HCEC 1CT (cell line): ENCODE data around the gene BLOC1S3.

Experiments
- DNase-seq: peaks from one replicate; pipeline ENCODE4 v3.0.0-alpha.2; 2017

The BLOC1S3 gene

GRCh38 chr19:45162608-45163143 is 15.9 kb upstream of the BLOC1S3 start:
- no peak for DNase-seq

GRCh38 chr19:45163156-45163555 is 15.4 kb upstream of the BLOC1S3 start:
- DNase-seq = no peak

- no peak for DNase-seq
Observed at GRCh38 chr19:45163751-45164460, 14.7 kb upstream of the BLOC1S3 start.

GRCh38 chr19:45164577-45165335 is 13.8 kb upstream of the BLOC1S3 start:
- no peak for DNase-seq

- DNase-seq = no peak
Observed at GRCh38 chr19:45166723-45167252, 11.8 kb upstream of the BLOC1S3 start.

GRCh38 chr19:45168767-45169351 is 9.7 kb upstream of the BLOC1S3 start:
- no peak for DNase-seq

GRCh38 chr19:45169602-45170001 is 9.0 kb upstream of the BLOC1S3 start:
- no peak for DNase-seq

- no peak for DNase-seq
Observed at GRCh38 chr19:45170146-45171106, 8.2 kb upstream of the BLOC1S3 start.

- DNase-seq = no peak
Observed at GRCh38 chr19:45171211-45171623, 7.4 kb upstream of the BLOC1S3 start.

GRCh38 chr19:45172173-45172572 is 6.4 kb upstream of the BLOC1S3 start:
- DNase-seq = no peak

- DNase-seq = no peak
Observed at GRCh38 chr19:45172611-45173208, 5.9 kb upstream of the BLOC1S3 start.

- peak; percentile 21 for DNase-seq
Observed at GRCh38 chr19:45173816-45174215, 4.8 kb upstream of the BLOC1S3 start.

GRCh38 chr19:45175515-45176345 is 2.9 kb upstream of the BLOC1S3 start:
- peak; percentile 20 for DNase-seq

- peak; percentile 88 for DNase-seq
Observed at GRCh38 chr19:45177817-45178261, 745 bp upstream of the BLOC1S3 start, which contains the start of gene TRAPPC6A. Gene TRAPPC6A (minus strand): TSS chr19:45178237. CDS start chr19:45178218, 19 bp downstream.

- DNase-seq = peak; percentile 29
Observed at GRCh38 chr19:45179072-45179891, 698 bp downstream of the BLOC1S3 start.

- no peak for DNase-seq
Observed at GRCh38 chr19:45179892-45180370, 1.3 kb downstream of the BLOC1S3 start.

GRCh38 chr19:45180936-45181335 is 2.4 kb downstream of the BLOC1S3 start:
- DNase-seq = no peak

- DNase-seq = no peak
Observed at GRCh38 chr19:45182758-45183157, 4.2 kb downstream of the BLOC1S3 start.

- no peak for DNase-seq
Observed at GRCh38 chr19:45184115-45184514, 5.5 kb downstream of the BLOC1S3 start.
